CD4-positive, alpha-beta T cell treated with Interleukin-10 for 1 hour (primary cell): ENCODE data around the gene ZNF277.

ENCODE experiments used
- DNase-seq: peaks from one replicate; pipeline ENCODE4 v3.0.0-alpha.2; 2020

ZNF277 gene

DNA sequence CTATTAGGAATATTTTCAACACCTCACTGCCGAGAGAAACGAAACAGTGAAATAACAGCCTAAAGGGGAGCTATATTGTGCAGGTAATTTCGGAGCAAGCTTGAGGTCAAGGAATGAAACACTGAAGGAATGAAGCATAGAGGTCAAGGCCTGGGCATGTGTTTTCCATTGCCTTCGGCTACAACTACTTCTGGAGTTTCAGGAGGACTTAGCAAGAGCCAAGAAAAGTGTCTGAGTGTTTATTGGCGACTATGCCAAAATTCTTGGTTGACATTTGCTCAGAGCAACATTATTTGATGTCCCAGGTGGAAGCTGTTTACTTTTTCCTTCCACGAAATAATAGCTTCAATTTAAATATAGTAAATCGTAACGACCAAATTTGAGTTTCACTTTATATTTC is 154.2 kb downstream of the ZNF277 start:
- DNase-seq: no peak

DNA sequence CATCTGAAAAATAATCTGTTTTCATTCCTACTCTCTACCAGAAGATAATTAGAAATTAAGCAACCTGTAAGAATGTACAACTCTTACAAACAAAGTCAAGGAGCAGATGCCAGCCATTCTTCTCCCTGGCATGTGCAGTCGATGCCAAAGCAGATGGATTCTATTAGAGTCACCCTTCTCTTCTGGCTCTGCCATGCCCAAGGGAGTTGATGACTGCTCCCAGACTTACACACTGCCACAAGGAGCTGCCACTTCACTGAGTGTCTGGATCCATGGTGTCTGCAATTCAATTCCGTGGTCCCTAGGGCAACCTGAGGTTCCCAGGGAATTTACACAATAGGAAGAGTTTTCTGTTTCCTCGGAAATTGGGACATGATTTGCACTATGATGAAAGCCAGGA is 154.7 kb downstream of the ZNF277 start:
- DNase-seq: no peak

DNA sequence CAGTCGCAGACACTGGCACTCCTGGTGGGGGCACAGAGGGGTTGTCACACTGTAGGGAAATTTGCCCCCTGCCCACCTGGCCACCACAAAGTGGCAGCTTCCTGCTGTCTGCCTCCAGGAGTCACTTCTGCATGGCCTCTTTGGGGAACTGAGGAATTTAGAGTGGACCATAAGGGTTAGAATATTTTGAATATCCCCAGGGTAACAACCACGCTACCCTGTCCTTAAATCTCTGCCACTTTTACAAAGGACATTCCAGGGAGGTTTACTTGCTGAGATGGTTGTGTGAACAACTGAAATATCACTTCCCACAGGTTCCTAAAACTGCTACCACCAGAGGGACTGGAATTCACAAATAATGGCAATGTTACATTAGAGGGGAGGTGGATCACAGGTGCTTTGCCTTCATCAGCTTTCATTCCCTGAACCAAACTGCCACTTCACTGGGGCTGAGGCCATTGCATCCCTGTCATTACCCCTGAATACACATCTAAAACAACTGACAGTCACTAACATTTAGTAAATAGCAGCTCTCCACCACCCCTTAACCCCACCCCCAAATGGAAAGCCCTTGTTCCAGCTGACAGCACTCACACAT is 155.7 kb downstream of the ZNF277 start:
- DNase-seq: no peak

DNA sequence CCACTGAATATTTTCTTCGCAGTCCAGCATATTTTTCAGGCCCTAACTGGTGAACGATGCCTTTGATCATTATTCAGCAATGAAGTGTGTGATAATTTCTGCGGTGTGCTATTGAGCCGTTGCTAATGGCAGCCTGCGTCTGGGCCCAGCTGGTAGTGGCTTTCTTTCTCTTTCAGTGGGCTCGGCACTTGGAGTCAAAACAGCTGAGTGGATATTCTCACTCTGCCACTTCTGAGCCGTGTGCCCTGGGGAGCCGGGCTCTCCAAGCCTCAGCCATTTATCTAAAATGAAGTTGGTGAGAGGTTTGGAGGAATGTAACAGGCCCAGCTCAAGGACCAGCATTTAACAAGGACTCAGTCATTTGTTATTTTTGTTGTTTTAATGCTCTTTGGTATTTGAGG is 156.2 kb downstream of the ZNF277 start:
- no peak for DNase-seq

DNA sequence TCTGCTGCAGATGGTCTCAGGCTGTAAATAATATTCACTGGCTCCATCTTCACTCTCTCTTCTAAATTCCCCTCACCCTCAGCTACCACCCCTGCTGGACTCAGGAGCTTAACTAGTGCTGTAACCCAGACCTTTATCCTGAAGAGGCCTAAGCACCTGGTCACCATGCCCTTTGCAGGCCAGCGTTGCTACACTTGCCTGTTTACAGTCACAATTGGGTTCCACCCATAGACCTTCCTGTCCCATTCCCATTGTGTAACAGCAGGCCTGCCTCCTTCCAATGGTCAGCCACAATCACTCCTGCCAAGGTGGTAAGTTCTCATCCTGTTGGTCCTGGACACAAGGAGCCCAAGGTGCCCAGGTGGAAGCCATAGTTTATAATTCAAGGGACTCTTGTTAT is 157.9 kb downstream of the ZNF277 start:
- no peak for DNase-seq

DNA sequence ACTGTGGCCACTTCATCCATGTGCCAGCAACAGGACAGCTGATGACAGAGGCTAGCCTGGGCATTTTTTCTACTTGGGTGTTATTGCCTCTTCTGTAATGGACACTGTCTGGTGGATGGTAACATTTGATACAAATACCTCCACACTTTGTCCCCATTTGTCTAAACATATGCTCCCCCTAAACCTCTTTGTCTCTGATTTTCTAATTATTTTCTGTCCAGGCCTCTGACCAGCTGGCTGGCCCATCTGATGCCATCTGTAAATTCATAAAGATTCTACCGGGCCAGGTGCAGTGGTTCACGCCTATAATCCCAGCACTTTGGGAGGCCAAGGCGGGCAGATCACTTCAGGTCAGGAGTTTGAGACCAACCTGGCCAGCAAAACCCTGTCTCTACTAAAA is 159.1 kb downstream of the ZNF277 start:
- DNase-seq: no peak

DNA sequence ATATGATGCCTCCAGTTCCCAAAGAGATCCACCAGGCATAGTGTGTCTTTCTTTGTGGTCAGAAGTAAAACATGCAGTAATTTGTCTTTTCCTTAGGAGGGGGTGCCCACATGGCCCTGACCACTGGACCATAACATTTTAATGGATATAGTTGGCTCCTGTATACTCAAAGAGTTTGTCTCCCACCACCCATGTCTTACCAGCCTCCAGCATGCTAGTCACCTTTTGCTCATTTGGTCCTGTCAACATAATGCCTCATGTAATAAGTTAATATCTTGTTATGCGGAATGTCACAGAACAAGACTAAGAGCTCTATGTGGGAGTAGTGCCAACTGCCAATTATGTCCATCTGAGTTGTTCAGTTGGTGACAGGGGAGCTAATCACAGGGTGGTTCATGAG is 160.4 kb downstream of the ZNF277 start:
- no peak for DNase-seq

DNA sequence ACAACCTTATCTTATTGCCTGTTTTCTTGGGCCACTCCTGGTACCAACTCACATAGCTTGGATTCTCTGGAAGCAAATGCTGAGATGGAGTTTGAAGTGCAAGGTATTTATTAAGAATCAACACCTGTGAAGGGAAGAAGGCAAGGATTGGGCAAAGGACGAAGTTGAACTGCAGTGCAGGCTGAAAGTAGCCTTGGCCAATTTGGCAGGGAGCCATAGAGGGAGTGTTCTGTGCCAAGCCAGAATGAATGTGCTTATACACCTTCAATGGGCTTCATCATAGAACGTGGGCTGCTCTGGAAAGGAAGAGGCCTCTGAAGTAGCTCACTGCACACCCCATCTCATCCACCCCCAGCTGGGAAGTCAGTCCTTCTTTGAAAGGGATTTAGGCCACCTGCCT is 163.9 kb downstream of the ZNF277 start:
- DNase-seq: no peak

DNA sequence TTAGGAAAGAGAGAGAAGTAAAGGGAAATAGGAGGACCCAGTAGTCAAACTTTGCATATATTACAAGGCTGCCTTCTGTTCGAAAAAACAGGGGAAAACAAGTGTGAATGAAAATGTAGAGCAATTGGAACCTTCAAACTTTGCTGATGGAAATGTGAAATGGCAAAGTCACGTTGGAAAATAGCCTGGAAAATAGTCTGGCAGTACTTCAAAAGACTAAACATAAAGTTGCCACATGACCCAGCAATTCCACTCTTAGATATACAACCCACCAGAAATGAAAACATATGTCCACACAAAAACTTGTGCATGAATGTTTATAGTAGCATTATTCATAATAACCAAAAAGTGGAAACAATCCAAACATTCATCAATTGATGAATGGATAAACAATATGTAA is 165.2 kb downstream of the ZNF277 start:
- no peak for DNase-seq

DNA sequence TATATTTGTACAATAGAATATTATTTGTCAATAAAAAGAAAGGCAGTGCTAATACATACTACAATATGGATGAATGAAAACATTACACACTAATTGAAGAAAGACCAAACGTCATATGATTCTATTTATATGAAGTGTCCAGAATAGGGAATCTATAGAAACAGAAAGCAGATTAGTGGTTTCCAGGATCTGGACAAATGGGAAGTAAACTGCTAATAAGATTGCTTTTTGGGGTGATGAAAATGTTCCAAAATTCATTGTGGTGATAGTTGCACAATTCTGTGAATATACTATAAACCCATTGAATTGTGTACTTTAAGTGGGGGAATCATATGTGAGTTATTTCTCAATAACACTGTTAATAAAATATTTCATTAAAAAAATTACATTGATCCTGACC is 165.6 kb downstream of the ZNF277 start:
- no peak for DNase-seq

DNA sequence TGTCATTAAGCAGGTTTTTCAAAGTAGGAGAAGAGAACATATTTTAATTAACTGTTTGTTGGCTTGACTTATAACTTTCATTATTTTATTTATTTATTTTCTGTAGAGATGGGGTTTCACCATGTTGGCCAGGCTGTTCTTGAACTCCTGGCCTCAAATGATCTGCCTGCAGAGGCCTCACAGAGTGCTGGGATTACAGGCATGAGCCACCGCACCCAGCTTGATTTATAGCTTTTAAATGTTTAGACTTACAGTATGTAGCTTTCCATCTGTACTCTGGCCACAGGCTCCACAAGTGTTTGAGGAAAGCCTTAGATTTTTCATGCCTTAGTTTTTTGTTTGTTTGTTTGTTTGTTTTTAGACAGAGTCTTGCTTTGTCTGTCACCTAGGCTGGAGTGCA is 171.1 kb downstream of the ZNF277 start:
- no peak for DNase-seq

DNA sequence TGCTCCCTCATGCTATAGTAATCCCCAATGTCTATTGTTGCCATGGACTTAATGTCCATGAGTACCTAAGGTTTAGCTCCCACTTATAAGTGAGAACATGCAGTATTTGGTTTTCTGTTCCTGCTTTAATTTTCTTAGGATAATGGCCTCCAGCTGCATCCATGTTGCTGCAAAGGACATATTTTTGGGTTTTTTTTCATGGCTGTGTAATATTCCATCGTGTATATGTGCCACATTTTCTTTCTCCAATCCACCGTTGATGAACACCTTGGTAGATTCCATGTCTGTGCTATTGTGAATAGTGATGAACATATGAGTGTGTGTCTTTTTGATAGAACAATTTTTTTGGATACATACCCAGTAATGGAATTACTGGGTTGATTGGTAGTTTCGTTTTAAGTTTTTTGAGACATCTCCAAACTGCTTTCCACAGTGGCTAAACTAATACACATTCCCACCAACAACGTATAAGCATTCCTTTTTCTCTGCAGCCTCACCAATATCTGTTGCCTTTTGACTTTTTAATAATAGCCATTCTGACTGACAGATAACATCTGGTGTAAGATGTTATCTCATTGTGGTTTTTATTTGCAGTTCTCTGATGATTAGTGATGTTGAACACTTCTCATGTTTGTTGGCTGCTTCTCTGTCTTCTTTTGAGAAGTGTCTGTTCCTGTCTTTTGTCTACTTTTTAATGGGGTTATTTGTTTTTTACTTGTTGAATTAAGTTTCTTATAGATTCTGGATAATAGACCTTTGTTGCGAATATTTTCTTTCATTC is 175.0 kb downstream of the ZNF277 start:
- DNase-seq: no peak

DNA sequence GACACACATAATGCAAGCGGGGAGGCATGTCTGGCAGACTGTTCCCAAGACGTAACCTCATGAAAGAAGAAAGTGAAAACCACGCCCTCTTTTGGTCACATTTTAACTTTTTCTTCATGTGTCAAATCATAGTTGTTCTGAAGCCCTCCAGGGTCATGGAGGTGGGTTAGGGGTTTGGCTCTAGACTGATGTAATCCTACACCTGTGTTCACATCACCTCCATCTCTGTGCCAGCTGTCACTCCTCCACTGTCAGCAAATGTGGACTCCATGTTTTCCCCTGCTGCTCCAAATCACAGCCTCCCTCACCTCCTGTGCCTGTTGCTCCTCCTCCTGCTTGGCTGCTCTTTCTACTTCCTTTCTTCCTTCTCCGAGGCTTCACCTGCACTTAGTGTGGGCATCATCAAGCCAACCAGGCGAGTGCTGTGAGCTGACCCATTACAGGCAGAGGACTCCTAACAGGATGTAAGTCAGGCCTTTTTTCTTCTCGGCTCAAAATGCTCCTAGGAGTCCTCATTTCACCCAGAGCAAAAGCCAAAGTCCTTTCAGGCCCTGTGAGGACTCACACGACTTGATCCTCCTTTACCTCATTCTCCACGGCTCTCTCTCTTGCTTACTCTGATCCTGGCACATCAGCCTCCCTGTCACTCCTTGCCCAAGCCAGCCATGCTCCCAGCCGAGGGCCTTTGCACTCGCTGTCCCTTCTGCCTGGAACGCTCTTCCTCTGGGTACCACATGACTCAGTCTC is 177.3 kb downstream of the ZNF277 start:
- DNase-seq: peak; percentile 8

DNA sequence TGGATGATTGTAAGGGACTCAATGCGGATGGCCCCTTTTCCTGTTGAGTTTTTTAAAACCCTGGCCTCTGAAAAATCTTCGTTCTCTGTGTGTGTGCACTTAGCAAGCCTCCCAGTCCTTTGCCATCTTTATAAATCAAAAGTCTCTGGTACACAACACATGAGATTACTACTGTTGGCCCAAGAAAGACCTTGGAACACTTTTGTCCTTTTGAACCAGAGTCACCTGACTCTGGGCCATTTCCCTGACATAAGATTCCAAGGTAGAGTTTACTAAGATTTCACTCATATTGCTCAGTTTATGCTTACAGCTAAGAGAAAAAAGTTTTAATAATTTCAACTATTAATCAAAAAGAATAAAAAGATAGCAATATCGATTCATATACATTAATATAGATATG is 179.0 kb downstream of the ZNF277 start:
- no peak for DNase-seq

DNA sequence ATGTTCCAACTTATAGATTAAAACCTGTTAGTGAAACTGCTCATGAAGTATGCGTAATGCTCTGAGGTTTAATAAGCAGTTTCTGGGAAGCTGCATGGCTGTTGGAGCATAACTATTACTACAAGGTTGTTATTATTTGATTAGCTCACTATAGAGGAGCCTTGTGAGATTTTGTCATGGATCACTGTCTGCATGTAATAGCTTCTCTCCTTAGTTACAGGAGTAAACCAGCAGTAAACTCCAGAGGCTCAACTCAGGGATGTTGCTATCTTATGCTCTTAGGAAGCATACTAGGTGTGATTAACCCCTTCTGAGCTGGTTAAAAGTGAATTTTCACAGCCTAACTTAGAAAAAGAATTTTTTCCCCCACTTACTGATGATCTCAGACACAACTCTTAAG is 180.1 kb downstream of the ZNF277 start:
- DNase-seq: no peak

DNA sequence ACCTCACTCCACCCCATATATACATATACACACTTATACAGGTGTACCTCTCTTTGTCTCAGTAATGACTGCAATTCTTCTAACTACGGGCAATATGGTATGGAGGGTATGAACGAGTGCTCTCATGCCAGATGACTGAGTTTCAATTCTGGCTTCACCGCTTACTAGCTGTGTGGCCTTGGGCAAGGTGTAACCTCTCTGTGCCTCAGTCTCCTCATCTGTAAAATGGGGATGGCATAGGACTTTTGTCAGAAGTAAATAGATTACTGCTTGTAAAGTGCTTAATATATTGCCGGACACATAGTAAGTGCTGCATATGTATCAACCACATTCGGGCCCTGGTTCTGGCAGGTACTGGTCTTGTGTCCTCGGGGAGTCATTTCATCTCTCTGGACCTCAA is 183.7 kb downstream of the ZNF277 start:
- DNase-seq: no peak

DNA sequence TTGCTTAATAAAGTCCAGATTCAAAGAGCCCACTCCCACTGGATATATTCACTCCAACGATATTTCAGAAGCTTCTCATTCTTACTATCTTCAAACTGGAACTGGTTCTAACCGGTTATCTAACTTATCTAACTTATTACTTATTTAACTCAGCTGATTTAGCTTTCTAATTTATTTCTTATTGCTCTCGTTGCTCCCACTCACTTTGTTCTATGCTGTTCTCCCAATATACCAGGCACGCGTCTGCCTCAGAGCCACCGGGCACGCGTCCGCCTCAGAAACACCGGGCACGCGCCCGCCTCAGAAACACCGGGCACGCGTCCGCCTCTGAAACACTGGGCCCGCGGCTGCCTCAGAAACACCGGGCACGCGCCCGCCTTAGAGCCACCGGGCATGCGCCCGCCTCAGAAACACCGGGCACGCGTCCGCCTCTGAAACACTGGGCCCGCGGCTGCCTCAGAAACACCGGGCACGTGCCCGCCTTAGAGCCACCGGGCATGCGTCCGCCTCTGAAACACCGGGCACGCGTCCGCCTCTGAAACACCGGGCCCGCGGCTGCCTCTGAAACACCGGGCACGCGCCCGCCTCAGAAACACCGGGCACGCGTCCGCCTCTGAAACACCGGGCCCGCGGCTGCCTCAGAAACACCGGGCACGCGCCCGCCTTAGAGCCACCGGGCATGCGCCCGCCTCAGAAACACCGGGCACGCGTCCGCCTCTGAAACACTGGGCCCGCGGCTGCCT is 184.8 kb downstream of the ZNF277 start:
- DNase-seq: peak; percentile 67

DNA sequence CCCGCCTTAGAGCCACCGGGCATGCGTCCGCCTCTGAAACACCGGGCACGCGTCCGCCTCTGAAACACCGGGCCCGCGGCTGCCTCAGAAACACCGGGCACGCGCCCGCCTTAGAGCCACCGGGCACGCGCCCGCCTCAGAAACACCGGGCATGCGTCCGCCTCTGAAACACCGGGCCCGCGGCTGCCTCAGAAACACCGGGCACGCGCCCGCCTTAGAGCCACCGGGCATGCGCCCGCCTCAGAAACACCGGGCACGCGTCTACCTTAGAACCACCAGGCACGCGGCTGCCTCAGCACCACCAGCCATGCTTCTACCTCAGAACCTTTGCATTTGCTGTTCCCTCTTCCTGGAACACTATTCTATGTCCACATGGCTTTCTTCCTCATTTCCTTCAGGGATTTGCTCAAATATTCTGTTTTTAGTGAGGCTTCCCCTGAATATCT is 185.4 kb downstream of the ZNF277 start:
- DNase-seq: peak; percentile 80
